HCT116 (cell line): Measurements from ENCODE around the gene COL18A1. TPM values are rescaled to one million over a fixed set of nuclear protein-coding genes. Genes with fewer than 3 reads are reported as not detected.

Experiments used
- ATAC-seq: fragments of 200-7000 bp; cut with Tn5 transposase; 2 replicates; pipeline ENCODE4 v1.9.1; 2020; ENCODE audit warnings: mild to moderate bottlenecking, moderate library complexity
- BruUV-seq: library from RNA; stranded (reverse); fragments of 400-500 nt; replicated peaks from 2 replicates; lab custom pipeline; 2021; lab: Mats Ljungman, UMichigan
- CTCF ChIA-PET: fragments of 300-600 bp; sonication (Branson Sonifier 250); formaldehyde crosslinking; loops from one replicate; lab custom pipeline; 2021; ENCODE audit warnings: antibody characterized with exemption; lab: Charles Lee
- POLR2A ChIA-PET: fragments of 300-600, 350-600 bp; sonication (Branson Sonifier 250); formaldehyde crosslinking; loops from one replicate; lab custom pipeline; 2021; ENCODE audit warnings: antibody characterized with exemption; lab: Charles Lee
- RAD21 ChIA-PET, 2 experiments: fragments of 300-600 bp; sonication (Branson Sonifier 250); formaldehyde crosslinking; loops; one replicate each; lab custom pipeline; 2023; ENCODE audit warnings: low total read pairs in 2 of 2; ENCODE audit not compliant: uncharacterized antibody in 2 of 2, unreplicated experiment in 2 of 2, low non-redundant PET in 1 of 2; lab: Charles Lee
- DNase-seq: peaks from one replicate; pipeline ENCODE4 v3.0.0-alpha.2; 2010; ENCODE audit warnings: low read depth, low spot score
- H2AFZ ChIP-seq: fragments of 200-600 bp; shearing (Covaris generic), sonication (generic); 2 replicates; pipeline ENCODE4 v1.6.1; 2017; ENCODE audit warnings: low read depth, mixed run types, mixed read lengths, antibody characterized with exemption, low read length; ENCODE audit not compliant: poor library complexity, severe bottlenecking
- H3K27ac ChIP-seq: 2 replicates; pipeline ENCODE4 v1.5.1; 2012; ENCODE audit warnings: low read depth, low read length
- H3K27me3 ChIP-seq: fragments of 200-600 bp; sonication (generic); 2 replicates; pipeline ENCODE4 v1.6.1; 2016; ENCODE audit warnings: mixed run types, low read length, mixed read lengths; ENCODE audit not compliant: insufficient read depth
- H3K36me3 ChIP-seq, 2 experiments: fragments of 200-500 bp in 1 of 2; fragments of 200-600 bp in 1 of 2; sonication (Bioruptor generic) in 1 of 2; sonication (generic) in 1 of 2; 2 replicates each; pipeline versions ENCODE4 v1.5.1 to v1.6.1; 2014 to 2016; ENCODE audit warnings: low read length in 2 of 2, inconsistent platforms in 1 of 2, mixed read lengths in 1 of 2, mixed run types in 1 of 2; ENCODE audit not compliant: insufficient read depth in 2 of 2, control insufficient read depth in 1 of 2
- H3K4me1 ChIP-seq, 2 experiments: fragments of 200-600 bp in 1 of 2; sonication (generic) in 1 of 2; 2 replicates each; pipeline versions ENCODE4 v1.5.1 to v1.6.1; 2012 to 2017; ENCODE audit warnings: low read length in 2 of 2, inconsistent platforms in 1 of 2, mild to moderate bottlenecking in 1 of 2, mixed read lengths in 1 of 2, mixed run types in 1 of 2, moderate library complexity in 1 of 2; ENCODE audit not compliant: insufficient read depth in 2 of 2, control insufficient read depth in 1 of 2
- H3K4me2 ChIP-seq: fragments of 200-600 bp; sonication (generic); 2 replicates; pipeline ENCODE4 v1.6.1; 2017; ENCODE audit warnings: mixed run types, low read length, mixed read lengths
- H3K4me3 ChIP-seq, 2 experiments: fragments of 200-600 bp in 1 of 2; sonication (generic) in 1 of 2; replicated peaks in 1 of 2; 2 replicates each; pipeline ENCODE4 v1.5.1; 2011 to 2016; ENCODE audit warnings: low read length in 2 of 2, control low read depth in 1 of 2, low read depth in 1 of 2, mild to moderate bottlenecking in 1 of 2, mixed read lengths in 1 of 2, mixed run types in 1 of 2
- H3K79me2 ChIP-seq: fragments of 200-600 bp; sonication (generic); 2 replicates; pipeline ENCODE4 v1.6.1; 2017; ENCODE audit warnings: mild to moderate bottlenecking, mixed run types, low read length, moderate library complexity, mixed read lengths; ENCODE audit not compliant: insufficient read depth
- H3K9ac ChIP-seq: fragments of 200-600 bp; sonication (generic); 2 replicates; pipeline ENCODE4 v1.6.1; 2016; ENCODE audit warnings: low read length, mixed read lengths
- H3K9me2 ChIP-seq: fragments of 200-600 bp; sonication (generic), shearing (Covaris generic); 2 replicates; pipeline ENCODE4 v1.6.1; 2017; ENCODE audit warnings: mixed run types, mild to moderate bottlenecking, moderate library complexity; ENCODE audit not compliant: insufficient read depth
- H3K9me3 ChIP-seq, 2 experiments: fragments of 200-500 bp in 1 of 2; fragments of 200-600 bp in 1 of 2; sonication (Bioruptor generic) in 1 of 2; sonication (generic) in 1 of 2; 2 replicates each; pipeline ENCODE4 v1.6.1; 2014 to 2017; ENCODE audit warnings: low read length in 2 of 2, mixed read lengths in 2 of 2, inconsistent platforms in 1 of 2, low read depth in 1 of 2, mild to moderate bottlenecking in 1 of 2, mixed run types in 1 of 2, moderate library complexity in 1 of 2; ENCODE audit not compliant: control insufficient read depth in 1 of 2, insufficient read depth in 1 of 2
- H4K20me1 ChIP-seq: fragments of 200-600 bp; sonication (generic), shearing (Covaris generic); 2 replicates; pipeline ENCODE4 v1.6.1; 2017; ENCODE audit warnings: mixed run types, mild to moderate bottlenecking, moderate library complexity; ENCODE audit not compliant: insufficient read depth
- CBX3 ChIP-seq: IDR thresholded peaks from 2 replicates; pipeline ENCODE4 v1.6.1; 2012; ENCODE audit warnings: low read depth
- EZH2phosphoT487 ChIP-seq: fragments of 200-600 bp; IDR thresholded peaks from 2 replicates; pipeline ENCODE4 v1.6.1; 2018; ENCODE audit warnings: antibody characterized with exemption, borderline replicate concordance
- JUND ChIP-seq: IDR thresholded peaks from 2 replicates; pipeline ENCODE4 v1.6.1; 2012
- MAX ChIP-seq: IDR thresholded peaks from 2 replicates; pipeline ENCODE4 v1.6.1; 2012
- POLR2A ChIP-seq: IDR thresholded peaks from 2 replicates; pipeline ENCODE4 v1.7.0; 2011; ENCODE audit warnings: borderline replicate concordance; ENCODE audit not compliant: insufficient read depth, insufficient read length; ENCODE audit errors: extremely low read depth
- POLR2AphosphoS5 ChIP-seq: IDR thresholded peaks from 2 replicates; pipeline ENCODE4 v1.6.1; 2011; ENCODE audit warnings: mild to moderate bottlenecking, low read depth, low read length, moderate library complexity
- REST ChIP-seq: IDR thresholded peaks from 2 replicates; pipeline ENCODE4 v1.6.1; 2012; ENCODE audit warnings: low read depth
- SIN3A ChIP-seq: IDR thresholded peaks from 2 replicates; pipeline ENCODE4 v1.6.1; 2012; ENCODE audit warnings: low read depth
- ZBTB33 ChIP-seq: IDR thresholded peaks from 2 replicates; pipeline ENCODE4 v1.6.1; 2011; ENCODE audit warnings: mild to moderate bottlenecking, low read length, moderate library complexity; ENCODE audit not compliant: insufficient replicate concordance; ENCODE audit errors: extremely low read depth
- intact Hi-C: fragments of 100-400 bp; cut with micrococcal nuclease; formaldehyde crosslinking; loops from 2 replicates; pipeline ENCODE4 v1.10.0; 2022
- total RNA-seq: library from RNA; stranded (reverse); gene quantifications from one replicate; pipeline ENCODE4 v1.2.1, GENCODE V29; 2021; ENCODE audit not compliant: unreplicated experiment

The COL18A1 gene
- total RNA-seq, 1 experiment from 2014 or later, result 59.5 TPM

GRCh38 chr21:45433301-45433700 lies 28.3 kb downstream of the COL18A1 start:
- Histone ChIP-seq H3K27me3 (no peaks in the 10 kb centered on the region), H3K4me3 (no peak overlapping the region), H3K36me3 (0 out of 4 replicates have a peak, but pooled peaks cover 0 to 5% of the 10 kb centered on the region in 2 experiments), H4K20me1 (no peaks in the 10 kb centered on the region), H3K9ac (no peak overlapping the region), H3K9me2 (no peaks in the 10 kb centered on the region), H3K79me2 (peaks cover 21% of the 10 kb centered on the region; the same call in 1 of the 2 replicates), H3K27ac (no peak overlapping the region), H3K4me2 (no peak overlapping the region), H3K9me3 (no peaks in the 10 kb centered on the region), H3K4me1 (peaks cover 23 to 39% of the 10 kb centered on the region in 2 experiments), H2AFZ (no peak overlapping the region)
- DNase-seq (no peak), ATAC-seq (no peak)
- no peak for TF ChIP-seq EZH2phosphoT487
- no peak for TF ChIP-seq MAX
- TF ChIP-seq REST, result no peak
- no peak for TF ChIP-seq ZBTB33
- no peak for TF ChIP-seq SIN3A
- TF ChIP-seq POLR2AphosphoS5, result no peak
- no peak for TF ChIP-seq JUND
- TF ChIP-seq POLR2A, result no peak
- TF ChIP-seq CBX3, result no peak
- ChIA-PET RAD21 (no interaction called here), CTCF (no interaction called here), POLR2A (no interaction called here)
- BruUV-seq, result no TSS peak
- intact Hi-C loops, result no loop called here
